Neural progenitor cell (in vitro differentiated cells): Measurements from ENCODE around the gene NKX1-2.

Source experiments
- EZH2 ChIP-seq: fragments of 200-600 bp; sonication (generic); IDR thresholded peaks from 2 replicates; pipeline ENCODE4 v1.6.1; 2017; ENCODE audit warnings: antibody characterized with exemption, mild to moderate bottlenecking, moderate library complexity
- TF ChIP-seq, protein P1 (sequence below): fragments of 200-600 bp; sonication (generic); IDR thresholded peaks from 2 replicates; pipeline ENCODE4 v1.5.1; 2017; ENCODE audit warnings: antibody characterized with exemption, mild to moderate bottlenecking

DNA sequence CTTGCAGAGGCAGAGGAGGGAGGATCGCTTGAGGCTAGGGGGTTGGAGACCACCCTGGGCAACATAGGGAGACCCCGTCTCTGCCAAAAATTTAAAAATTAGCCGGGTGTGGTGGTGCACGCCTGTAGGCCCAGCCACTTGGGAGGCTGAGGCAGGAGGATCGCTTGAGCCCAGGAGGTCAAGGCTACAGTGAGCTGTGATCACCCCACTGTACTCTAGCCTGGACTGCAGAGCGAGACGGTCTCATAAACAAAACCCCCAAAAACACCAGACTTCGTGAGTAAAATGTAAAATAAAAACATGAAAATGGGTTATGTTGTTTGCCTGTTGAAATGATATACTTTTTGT lies 12.5 kb upstream of the NKX1-2 start:
- TF ChIP-seq, protein P1, sequence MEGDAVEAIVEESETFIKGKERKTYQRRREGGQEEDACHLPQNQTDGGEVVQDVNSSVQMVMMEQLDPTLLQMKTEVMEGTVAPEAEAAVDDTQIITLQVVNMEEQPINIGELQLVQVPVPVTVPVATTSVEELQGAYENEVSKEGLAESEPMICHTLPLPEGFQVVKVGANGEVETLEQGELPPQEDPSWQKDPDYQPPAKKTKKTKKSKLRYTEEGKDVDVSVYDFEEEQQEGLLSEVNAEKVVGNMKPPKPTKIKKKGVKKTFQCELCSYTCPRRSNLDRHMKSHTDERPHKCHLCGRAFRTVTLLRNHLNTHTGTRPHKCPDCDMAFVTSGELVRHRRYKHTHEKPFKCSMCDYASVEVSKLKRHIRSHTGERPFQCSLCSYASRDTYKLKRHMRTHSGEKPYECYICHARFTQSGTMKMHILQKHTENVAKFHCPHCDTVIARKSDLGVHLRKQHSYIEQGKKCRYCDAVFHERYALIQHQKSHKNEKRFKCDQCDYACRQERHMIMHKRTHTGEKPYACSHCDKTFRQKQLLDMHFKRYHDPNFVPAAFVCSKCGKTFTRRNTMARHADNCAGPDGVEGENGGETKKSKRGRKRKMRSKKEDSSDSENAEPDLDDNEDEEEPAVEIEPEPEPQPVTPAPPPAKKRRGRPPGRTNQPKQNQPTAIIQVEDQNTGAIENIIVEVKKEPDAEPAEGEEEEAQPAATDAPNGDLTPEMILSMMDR: no peak
- no peak for TF ChIP-seq EZH2
